Inflammatory macrophage (primary cell): ENCODE data around the gene NUMB.
A peak's percentile ranks its signal among the peaks of the same experiment; 100 is the strongest.

Experiments
- DNase-seq, 2 donors: peaks; one replicate each; pipeline ENCODE4 v3.0.0-alpha.2; 2020 to 2022

Gene NUMB

DNA sequence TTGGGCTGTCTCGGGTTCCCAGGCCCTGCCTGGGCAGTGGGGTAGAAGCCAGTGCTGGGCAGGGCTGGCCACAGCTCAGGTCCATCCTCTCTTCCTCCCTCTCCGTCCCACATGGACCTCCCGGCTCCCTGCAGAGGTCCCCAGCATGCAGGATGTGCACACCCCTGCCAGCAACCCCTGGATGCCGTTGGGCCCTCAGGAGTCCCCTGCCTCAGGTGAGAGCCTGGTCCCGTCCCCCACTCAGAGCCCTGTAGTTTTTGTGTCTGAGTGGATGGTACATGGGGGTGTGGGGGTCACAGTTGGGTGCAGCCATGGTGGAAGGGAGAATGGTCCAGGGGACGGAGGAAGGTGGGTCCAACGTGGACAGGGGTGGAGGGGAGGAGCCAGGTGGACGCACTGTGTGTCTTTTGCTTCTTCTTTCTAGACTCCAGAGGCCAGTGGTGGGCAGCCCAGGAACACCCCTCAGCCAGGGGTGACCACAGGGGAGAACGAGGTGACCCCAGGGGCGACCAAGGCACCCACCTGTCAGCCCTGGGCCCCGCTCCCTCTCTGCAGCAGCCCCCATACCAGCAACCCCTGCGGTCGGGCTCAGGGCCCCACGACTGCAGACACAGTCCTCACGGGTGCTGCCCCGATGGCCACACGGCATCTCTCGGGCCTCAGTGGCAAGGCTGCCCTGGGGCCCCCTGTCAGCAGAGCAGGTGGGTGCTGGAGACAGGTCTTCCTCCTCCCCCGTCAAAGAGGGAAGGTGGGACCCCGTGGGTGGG is 199.3 kb downstream of the NUMB start:
- no peak for DNase-seq

DNA sequence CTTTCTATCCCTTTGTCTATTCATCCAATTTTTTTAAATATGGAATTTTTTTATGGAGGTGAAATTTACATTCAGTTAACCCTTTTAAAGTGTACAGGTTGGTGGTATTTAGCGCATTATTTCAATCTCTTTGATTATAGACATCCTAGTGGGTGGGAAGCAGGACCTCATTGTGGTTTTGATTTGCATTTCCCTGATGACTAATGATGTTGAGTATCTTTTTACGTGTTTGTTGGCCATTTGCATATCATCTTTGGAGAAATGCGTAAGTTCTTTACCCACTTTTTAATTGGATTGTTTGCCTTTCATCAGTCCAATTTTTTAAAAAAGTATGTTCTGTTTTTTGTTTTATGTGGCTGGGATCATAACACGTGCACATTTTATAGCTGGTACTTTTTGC is 200.3 kb downstream of the NUMB start:
- DNase-seq: no peak

DNA sequence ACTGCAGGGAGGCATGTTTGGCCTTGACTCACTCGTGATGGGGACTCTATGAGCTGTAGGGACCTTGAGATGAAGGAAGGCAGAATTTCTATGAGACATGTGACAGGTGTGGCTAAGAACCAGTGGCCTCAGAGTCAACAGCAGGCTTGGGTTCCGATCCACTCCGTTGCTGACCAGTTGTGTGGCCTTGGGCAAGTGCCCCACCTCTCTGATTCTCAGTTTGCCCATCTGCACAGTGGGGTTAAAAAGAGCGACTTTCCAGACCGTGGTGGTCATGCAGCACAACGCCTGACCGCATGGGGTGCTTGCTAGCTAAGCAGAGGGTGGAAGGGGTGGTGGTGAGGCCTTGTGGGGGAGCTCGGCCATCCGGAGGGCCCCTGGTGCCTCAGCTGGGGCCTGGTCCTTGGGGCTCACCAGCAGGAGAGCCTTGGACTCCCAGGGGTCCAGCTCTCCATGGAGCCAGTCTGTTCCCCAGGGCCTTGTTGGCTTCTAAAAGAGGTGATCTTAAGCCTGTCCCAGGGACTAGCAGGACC is 202.6 kb downstream of the NUMB start:
- DNase-seq: no peak

- no peak for DNase-seq
Measured at GRCh38 chr14:73255005-73255400, 203.3 kb downstream of the NUMB start.

- DNase-seq: no peak
Measured at GRCh38 chr14:73254247-73255004, 203.9 kb downstream of the NUMB start.

DNA sequence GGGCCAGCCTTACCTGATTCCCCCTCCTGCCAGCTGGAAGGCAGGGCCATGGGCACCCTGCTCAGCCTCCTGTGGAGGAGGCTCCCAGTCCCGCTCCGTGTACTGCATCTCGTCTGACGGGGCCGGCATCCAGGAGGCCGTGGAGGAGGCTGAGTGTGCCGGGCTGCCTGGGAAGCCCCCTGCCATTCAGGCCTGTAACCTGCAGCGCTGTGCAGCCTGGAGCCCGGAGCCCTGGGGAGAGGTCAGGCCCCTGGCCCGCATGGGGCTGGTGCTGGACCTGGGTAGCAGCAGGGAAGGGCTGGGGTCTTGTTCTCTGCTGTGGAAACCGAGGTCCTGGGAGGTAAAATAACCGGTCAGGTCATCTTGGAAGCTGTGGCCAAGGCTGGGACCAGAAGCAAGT is 204.6 kb downstream of the NUMB start:
- no peak for DNase-seq

DNA sequence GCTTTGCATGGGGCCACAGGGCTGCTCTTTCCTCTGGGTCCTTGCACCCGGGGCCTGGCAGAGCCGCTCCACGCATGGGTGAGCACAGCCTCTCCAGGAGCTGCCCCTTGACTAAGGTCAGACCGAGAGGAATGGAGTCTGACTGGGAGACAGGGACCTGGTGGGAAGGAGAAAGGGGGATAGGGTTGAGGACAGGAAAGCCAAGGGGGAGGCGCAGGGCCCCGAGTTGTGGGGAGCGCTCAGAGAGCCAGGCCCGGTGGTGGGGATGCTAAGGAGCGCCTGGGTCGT is 205.1 kb downstream of the NUMB start:
- DNase-seq: no peak

- no peak for DNase-seq
Measured at GRCh38 chr14:73252491-73253322, 205.6 kb downstream of the NUMB start.

DNA sequence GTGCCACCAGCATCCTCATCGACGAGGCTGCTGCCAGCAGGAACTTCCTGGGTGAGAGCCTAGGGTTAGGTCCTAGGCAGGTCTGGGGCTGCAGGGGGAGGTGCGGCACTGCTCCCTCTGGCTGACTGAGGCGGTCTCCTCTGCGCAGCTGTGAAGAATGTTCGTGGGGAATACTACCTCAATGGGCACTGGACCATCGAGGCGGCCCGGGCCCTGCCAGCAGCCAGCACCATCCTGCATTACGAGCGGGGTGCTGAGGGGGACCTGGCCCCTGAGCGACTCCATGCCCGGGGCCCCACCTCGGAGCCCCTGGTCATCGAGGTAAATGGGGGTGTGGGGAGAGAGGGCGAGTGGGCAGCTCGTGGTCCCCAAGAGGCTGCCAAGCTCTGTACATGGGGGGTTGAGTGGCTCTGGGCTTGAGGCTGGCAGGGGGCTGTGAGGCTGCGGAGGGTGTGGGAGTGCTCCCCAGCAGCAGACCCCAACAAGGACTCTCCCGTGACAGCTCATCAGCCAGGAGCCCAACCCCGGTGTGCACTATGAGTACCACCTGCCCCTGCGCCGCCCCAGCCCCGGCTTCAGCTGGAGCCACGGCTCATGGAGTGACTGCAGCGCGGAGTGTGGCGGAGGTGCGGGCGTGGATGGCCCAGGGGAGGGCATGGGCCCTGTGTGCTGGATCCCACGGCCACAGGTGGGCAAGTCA is 206.7 kb downstream of the NUMB start:
- no peak for DNase-seq

GRCh38 chr14:73250781-73251500 is 207.4 kb downstream of the NUMB start:
- DNase-seq: no peak

GRCh38 chr14:73250317-73250713 is 208.0 kb downstream of the NUMB start:
- no peak for DNase-seq

- DNase-seq: no peak
Measured at GRCh38 chr14:73249564-73250316, 208.6 kb downstream of the NUMB start.

- no peak for DNase-seq
Measured at GRCh38 chr14:73249108-73249507, 209.2 kb downstream of the NUMB start.

GRCh38 chr14:73248108-73248868 is 210.1 kb downstream of the NUMB start:
- DNase-seq: peak; percentile 58 to 87

DNA sequence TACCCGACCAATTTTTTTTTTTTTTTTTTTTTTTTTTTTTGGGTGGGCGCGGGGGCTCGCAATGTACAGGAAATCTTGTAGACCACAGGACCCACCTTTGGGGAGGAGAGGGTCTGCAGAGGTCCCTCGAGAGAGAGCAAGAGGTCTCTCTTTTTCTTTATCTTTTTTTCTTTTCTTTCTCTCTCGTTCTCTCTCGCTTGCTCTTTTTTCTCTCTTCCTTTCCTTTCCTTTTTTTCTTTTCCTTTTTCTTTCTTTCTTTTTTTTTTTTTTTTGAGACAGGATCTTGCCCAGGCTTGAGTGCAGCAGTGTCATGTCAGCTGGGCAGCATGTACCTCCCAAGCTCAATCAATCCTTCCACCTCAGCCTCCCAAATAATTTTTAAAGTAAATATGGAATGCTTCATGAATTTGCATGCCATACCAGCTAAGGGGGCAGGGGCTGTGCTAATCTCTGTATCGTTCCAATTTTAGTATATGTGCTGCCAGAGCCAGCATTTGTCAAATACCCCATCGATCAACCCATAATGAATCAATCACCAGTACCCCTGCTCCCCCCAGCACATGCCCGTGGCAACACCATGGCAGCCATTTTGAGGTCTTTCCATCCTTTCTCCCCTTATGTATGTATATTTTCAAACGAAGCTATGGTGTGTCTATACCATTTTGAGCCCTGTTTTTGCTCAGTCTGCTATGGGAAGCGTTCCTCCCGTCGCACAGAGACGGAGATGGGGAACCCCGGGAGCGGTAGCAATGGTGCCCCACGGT is 211.8 kb downstream of the NUMB start:
- no peak for DNase-seq

- DNase-seq: peak; percentile 78 to 89
Measured at GRCh38 chr14:73245480-73246325, 212.6 kb downstream of the NUMB start.

- DNase-seq: no peak
Measured at GRCh38 chr14:73244541-73245290, 213.6 kb downstream of the NUMB start.

DNA sequence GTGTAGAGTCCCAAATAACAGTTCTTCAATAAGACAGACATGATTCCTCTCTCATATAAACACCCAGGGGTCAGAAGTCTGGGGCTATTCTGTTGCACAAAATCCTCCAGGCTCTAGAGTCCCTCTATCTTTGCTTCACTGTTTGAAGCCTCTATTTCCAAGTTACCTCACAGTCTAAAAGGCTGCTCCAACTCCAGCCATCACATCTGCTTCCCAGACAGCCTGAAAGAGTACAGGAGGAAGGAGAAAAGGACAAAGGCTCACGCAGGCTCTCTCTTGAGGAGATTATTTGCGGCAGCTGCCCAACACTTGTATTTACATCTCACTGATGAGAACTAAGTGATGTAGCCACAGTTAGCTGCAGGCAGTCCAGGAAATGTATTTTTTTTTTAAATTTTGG is 214.6 kb downstream of the NUMB start:
- DNase-seq: no peak
